Liver (tissue), 9 donors: ENCODE measurements around the gene TMTC4. TPM values are rescaled to one million over a fixed set of nuclear protein-coding genes. Genes with fewer than 3 reads are reported as not detected.
"Not testable (repeated sequence)": the region's sequence is repeated elsewhere in the genome, so short reads cannot be mapped to it uniquely, and the experiment has no call there.

ENCODE experiments used
- DNase-seq: peaks from one replicate; pipeline ENCODE4 v3.0.0-alpha.2; 2017; ENCODE audit warnings: low spot score
- H3K27ac ChIP-seq, 2 donors: one replicate each; pipeline ENCODE4 v1.7.0; 2013; ENCODE audit warnings: inconsistent platforms in 2 of 2, low read length in 2 of 2, control low read depth in 1 of 2, low read depth in 1 of 2, mild to moderate bottlenecking in 1 of 2
- H3K27me3 ChIP-seq, 4 donors: one replicate each; pipeline versions ENCODE4 v1.6.1 to v1.7.0; 2013; ENCODE audit warnings: low read length in 3 of 4, inconsistent platforms in 1 of 4, mild to moderate bottlenecking in 1 of 4, moderate library complexity in 1 of 4; ENCODE audit not compliant: control insufficient read depth in 4 of 4, insufficient read depth in 4 of 4
- H3K36me3 ChIP-seq, 4 donors: one replicate each; pipeline versions ENCODE4 v1.6.1 to v1.7.0; 2013; ENCODE audit warnings: low read length in 3 of 4, mild to moderate bottlenecking in 3 of 4, low read depth in 1 of 4, moderate library complexity in 1 of 4; ENCODE audit not compliant: control insufficient read depth in 4 of 4, insufficient read depth in 3 of 4
- H3K4me1 ChIP-seq, 4 donors: one replicate each; pipeline versions ENCODE4 v1.6.1 to v1.7.0; 2013; ENCODE audit warnings: low read length in 3 of 4, mild to moderate bottlenecking in 3 of 4, moderate library complexity in 1 of 4; ENCODE audit not compliant: control insufficient read depth in 4 of 4, insufficient read depth in 4 of 4
- H3K4me3 ChIP-seq, 3 donors: one replicate each; pipeline versions ENCODE4 v1.6.1 to v1.7.0; 2013; ENCODE audit warnings: low read length in 3 of 3, control low read depth in 1 of 3, low read depth in 1 of 3, mild to moderate bottlenecking in 1 of 3
- H3K9ac ChIP-seq, 2 donors: one replicate each; pipeline ENCODE4 v1.7.0; 2013; ENCODE audit warnings: low read length in 2 of 2, mild to moderate bottlenecking in 2 of 2, moderate library complexity in 2 of 2, control low read depth in 1 of 2, low read depth in 1 of 2
- H3K9me3 ChIP-seq, 4 donors: one replicate each; pipeline versions ENCODE4 v1.6.1 to v1.7.0; 2013; ENCODE audit warnings: low read length in 3 of 4; ENCODE audit not compliant: control insufficient read depth in 4 of 4
- CTCF ChIP-seq: fragments of 150-350 bp; IDR thresholded peaks from 2 replicates; pipeline ENCODE4 v1.5.1; 2017; ENCODE audit warnings: improper control_type of control experiment, low read depth, low read length; ENCODE audit not compliant: missing input control
- EGR1 ChIP-seq, 2 donors: IDR thresholded peaks; 2 replicates each; pipeline ENCODE4 v1.6.1; 2016 to 2018; ENCODE audit warnings: antibody characterized with exemption in 2 of 2, low read depth in 2 of 2
- FOXA1 ChIP-seq: IDR thresholded peaks from 2 replicates; pipeline ENCODE4 v1.6.1; 2016; ENCODE audit warnings: antibody characterized with exemption
- FOXA2 ChIP-seq: IDR thresholded peaks from 2 replicates; pipeline ENCODE4 v1.6.1; 2016; ENCODE audit warnings: antibody characterized with exemption
- GABPA ChIP-seq, 2 donors: IDR thresholded peaks in 1 of 2; conservative IDR thresholded peaks in 1 of 2; 2 replicates each; pipeline ENCODE4 v1.6.1; 2016; ENCODE audit warnings: antibody characterized with exemption in 2 of 2, mild to moderate bottlenecking in 1 of 2, moderate library complexity in 1 of 2
- HNF4A ChIP-seq, 2 donors: conservative IDR thresholded peaks; 2 replicates each; pipeline ENCODE4 v1.6.1; 2016; ENCODE audit warnings: antibody characterized with exemption in 2 of 2, mild to moderate bottlenecking in 2 of 2
- JUND ChIP-seq, 2 donors: IDR thresholded peaks; 2 replicates each; pipeline ENCODE4 v1.6.1; 2016; ENCODE audit warnings: antibody characterized with exemption in 2 of 2
- MAX ChIP-seq: IDR thresholded peaks from 2 replicates; pipeline ENCODE4 v1.6.1; 2016; ENCODE audit warnings: antibody characterized with exemption
- NR2F2 ChIP-seq: IDR thresholded peaks from 2 replicates; pipeline ENCODE4 v1.6.1; 2016; ENCODE audit warnings: antibody characterized with exemption
- RAD21 ChIP-seq, 2 donors: IDR thresholded peaks; 2 replicates each; pipeline ENCODE4 v1.6.1; 2016; ENCODE audit warnings: antibody characterized with exemption in 2 of 2, mild to moderate bottlenecking in 2 of 2
- REST ChIP-seq: IDR thresholded peaks from 2 replicates; pipeline ENCODE4 v1.6.1; 2016; ENCODE audit warnings: antibody characterized with exemption, mild to moderate bottlenecking
- RXRA ChIP-seq, 2 donors: IDR thresholded peaks; 2 replicates each; pipeline ENCODE4 v1.6.1; 2017 to 2018; ENCODE audit warnings: antibody characterized with exemption in 2 of 2, mild to moderate bottlenecking in 1 of 2
- SP1 ChIP-seq: IDR thresholded peaks from 2 replicates; pipeline ENCODE4 v1.6.1; 2018; ENCODE audit warnings: antibody characterized with exemption, mild to moderate bottlenecking
- TAF1 ChIP-seq: conservative IDR thresholded peaks from 2 replicates; pipeline ENCODE4 v1.6.1; 2016; ENCODE audit warnings: antibody characterized with exemption, mild to moderate bottlenecking
- YY1 ChIP-seq: IDR thresholded peaks from 2 replicates; pipeline ENCODE4 v1.6.1; 2016; ENCODE audit warnings: antibody characterized with exemption, mild to moderate bottlenecking
- WGBS: extraction: QIAGEN DNeasy Blood & Tissue Kit; methylation state at CpG from one replicate; pipeline ENCODE4 v1.1.7; 2013; 5-methylcytosine and 5-hydroxymethylcytosine counted together
- polyA plus RNA-seq, 2 donors: library from polyadenylated mRNA; stranded (reverse) in 1 of 2; unstranded in 1 of 2; fragments of 200-250 nt in 1 of 2; fragments of >200 nt in 1 of 2; fragmentation: Nextera tagmentation in 1 of 2; extraction: Ambion mirVana in 1 of 2; gene quantifications; one replicate each; pipeline versions ENCODE4 v1.2.1 to v1.2.3, GENCODE V29; 2013 to 2015
- total RNA-seq, 2 donors: library from RNA; depleted of rRNA; stranded (reverse); fragments of >200 nt; gene quantifications; one replicate each; pipeline ENCODE4 v1.2.3, GENCODE V29; 2014
- donor health status: healthy.
- donor health status: healthy.
- donor health status: healthy.
- donor health status: healthy.
- donor health status: healthy.

TMTC4 gene
- total and polyA plus RNA-seq, 4 donors = 7.3 to 26.4 (median 12.3) TPM

- TF ChIP-seq CTCF (no peak), FOXA2 (no peak)
Measured at GRCh38 chr13:100714478-100714877, 39.9 kb upstream of the TMTC4 start (continued).

GRCh38 chr13:100710176-100710575 lies 35.6 kb upstream of the TMTC4 start:
- TF ChIP-seq EGR1 (IDR thresholded peaks at IDR 0.05; ENCODE audit: low read depth in 2 of 2) = no peak
- TF ChIP-seq GABPA (IDR thresholded peaks at IDR 0.05 in 1 of 2, conservative IDR thresholded peaks at IDR 0.05 in 1 of 2) = no peak
- TF ChIP-seq HNF4A (conservative IDR thresholded peaks at IDR 0.05) = no peak
- no peak for TF ChIP-seq YY1
- no peak for TF ChIP-seq CTCF
- no peak for TF ChIP-seq RXRA (IDR thresholded peaks at IDR 0.05)
- no peak for TF ChIP-seq MAX
- TF ChIP-seq RAD21 (IDR thresholded peaks at IDR 0.05) = no peak
- TF ChIP-seq TAF1 = no peak
- TF ChIP-seq JUND (IDR thresholded peaks at IDR 0.05) = no peak
- no peak for TF ChIP-seq FOXA1
- no peak for TF ChIP-seq SP1
- no peaks in the 10 kb centered on the region for H3K4me1 ChIP-seq
- no peak overlapping the region for H3K9ac ChIP-seq
- H3K36me3 ChIP-seq = no peaks in the 10 kb centered on the region
- DNase-seq = no peak
- H3K27ac ChIP-seq = no peak overlapping the region
- 97% methylated on average over 5 of the region's 5 CpGs for WGBS
- no peaks in the 10 kb centered on the region for H3K9me3 ChIP-seq
- H3K27me3 ChIP-seq = no peaks in the 10 kb centered on the region
- no peak overlapping the region for H3K4me3 ChIP-seq

- Histone ChIP-seq H3K9ac (no peak overlapping the region), H3K27ac (no peak overlapping the region), H3K36me3 (no peaks in the 10 kb centered on the region), H3K4me3 (no peak overlapping the region), H3K27me3 (no peaks in the 10 kb centered on the region), H3K9me3 (no peaks in the 10 kb centered on the region), H3K4me1 (no peaks in the 10 kb centered on the region)
- TF ChIP-seq FOXA2 = no peak
- TF ChIP-seq FOXA1 = no peak
- TF ChIP-seq REST = no peak
- no peak for TF ChIP-seq NR2F2
- TF ChIP-seq HNF4A (conservative IDR thresholded peaks at IDR 0.05) = no peak
- no peak for DNase-seq
- WGBS = 90% methylated on average over 12 of the region's 12 CpGs
Measured at GRCh38 chr13:100707818-100708740, 33.5 kb upstream of the TMTC4 start.

- DNase-seq, H3K27me3 ChIP-seq, H3K36me3 ChIP-seq, H3K4me3 ChIP-seq, H3K27ac ChIP-seq, H3K9ac ChIP-seq, H3K9me3 ChIP-seq, H3K4me1 ChIP-seq: not testable (repeated sequence)
- 31% methylated on average over 8 of the region's 16 CpGs for WGBS
Measured at GRCh38 chr13:100698331-100698730, 23.7 kb upstream of the TMTC4 start.
